Liver (tissue), 3 donors: ENCODE data around the gene TPK1.

Experiments
- CTCF ChIP-seq: fragments of 150-350 bp; IDR thresholded peaks from 2 replicates; pipeline ENCODE4 v1.5.1; 2017; ENCODE audit warnings: improper control_type of control experiment, low read depth, low read length; ENCODE audit not compliant: missing input control
- FOXA1 ChIP-seq: IDR thresholded peaks from 2 replicates; pipeline ENCODE4 v1.6.1; 2016; ENCODE audit warnings: antibody characterized with exemption
- GABPA ChIP-seq, 2 donors: IDR thresholded peaks in 1 of 2; conservative IDR thresholded peaks in 1 of 2; 2 replicates each; pipeline ENCODE4 v1.6.1; 2016; ENCODE audit warnings: antibody characterized with exemption in 2 of 2, mild to moderate bottlenecking in 1 of 2, moderate library complexity in 1 of 2
- RAD21 ChIP-seq, 2 donors: IDR thresholded peaks; 2 replicates each; pipeline ENCODE4 v1.6.1; 2016; ENCODE audit warnings: antibody characterized with exemption in 2 of 2, mild to moderate bottlenecking in 2 of 2
- SP1 ChIP-seq: IDR thresholded peaks from 2 replicates; pipeline ENCODE4 v1.6.1; 2018; ENCODE audit warnings: antibody characterized with exemption, mild to moderate bottlenecking
- TAF1 ChIP-seq: conservative IDR thresholded peaks from 2 replicates; pipeline ENCODE4 v1.6.1; 2016; ENCODE audit warnings: antibody characterized with exemption, mild to moderate bottlenecking
- TF ChIP-seq, protein P1 (sequence below): IDR thresholded peaks from 2 replicates; pipeline ENCODE4 v1.6.1; 2016; ENCODE audit warnings: antibody characterized with exemption
- TF ChIP-seq, protein P2 (sequence below): IDR thresholded peaks from 2 replicates; pipeline ENCODE4 v1.6.1; 2016; ENCODE audit warnings: antibody characterized with exemption, mild to moderate bottlenecking
- TF ChIP-seq, protein P3 (sequence below): IDR thresholded peaks from 2 replicates; pipeline ENCODE4 v1.6.1; 2016; ENCODE audit warnings: antibody characterized with exemption
- TF ChIP-seq, protein P4 (sequence below): IDR thresholded peaks from 2 replicates; pipeline ENCODE4 v1.6.1; 2016; ENCODE audit warnings: antibody characterized with exemption
- donor health status: healthy.
- donor health status: healthy.

GRCh38 chr7:144508702-144509101, 327.2 kb downstream of the TPK1 start:
- TF ChIP-seq CTCF (no peak), TAF1 (no peak), FOXA1 (no peak), GABPA (IDR thresholded peaks at IDR 0.05 in 1 of 2, conservative IDR thresholded peaks at IDR 0.05 in 1 of 2) (no peak), SP1 (no peak), RAD21 (IDR thresholded peaks at IDR 0.05) (no peak)
- TF ChIP-seq, protein P1, sequence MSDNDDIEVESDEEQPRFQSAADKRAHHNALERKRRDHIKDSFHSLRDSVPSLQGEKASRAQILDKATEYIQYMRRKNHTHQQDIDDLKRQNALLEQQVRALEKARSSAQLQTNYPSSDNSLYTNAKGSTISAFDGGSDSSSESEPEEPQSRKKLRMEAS: no peak
- TF ChIP-seq, protein P2, sequence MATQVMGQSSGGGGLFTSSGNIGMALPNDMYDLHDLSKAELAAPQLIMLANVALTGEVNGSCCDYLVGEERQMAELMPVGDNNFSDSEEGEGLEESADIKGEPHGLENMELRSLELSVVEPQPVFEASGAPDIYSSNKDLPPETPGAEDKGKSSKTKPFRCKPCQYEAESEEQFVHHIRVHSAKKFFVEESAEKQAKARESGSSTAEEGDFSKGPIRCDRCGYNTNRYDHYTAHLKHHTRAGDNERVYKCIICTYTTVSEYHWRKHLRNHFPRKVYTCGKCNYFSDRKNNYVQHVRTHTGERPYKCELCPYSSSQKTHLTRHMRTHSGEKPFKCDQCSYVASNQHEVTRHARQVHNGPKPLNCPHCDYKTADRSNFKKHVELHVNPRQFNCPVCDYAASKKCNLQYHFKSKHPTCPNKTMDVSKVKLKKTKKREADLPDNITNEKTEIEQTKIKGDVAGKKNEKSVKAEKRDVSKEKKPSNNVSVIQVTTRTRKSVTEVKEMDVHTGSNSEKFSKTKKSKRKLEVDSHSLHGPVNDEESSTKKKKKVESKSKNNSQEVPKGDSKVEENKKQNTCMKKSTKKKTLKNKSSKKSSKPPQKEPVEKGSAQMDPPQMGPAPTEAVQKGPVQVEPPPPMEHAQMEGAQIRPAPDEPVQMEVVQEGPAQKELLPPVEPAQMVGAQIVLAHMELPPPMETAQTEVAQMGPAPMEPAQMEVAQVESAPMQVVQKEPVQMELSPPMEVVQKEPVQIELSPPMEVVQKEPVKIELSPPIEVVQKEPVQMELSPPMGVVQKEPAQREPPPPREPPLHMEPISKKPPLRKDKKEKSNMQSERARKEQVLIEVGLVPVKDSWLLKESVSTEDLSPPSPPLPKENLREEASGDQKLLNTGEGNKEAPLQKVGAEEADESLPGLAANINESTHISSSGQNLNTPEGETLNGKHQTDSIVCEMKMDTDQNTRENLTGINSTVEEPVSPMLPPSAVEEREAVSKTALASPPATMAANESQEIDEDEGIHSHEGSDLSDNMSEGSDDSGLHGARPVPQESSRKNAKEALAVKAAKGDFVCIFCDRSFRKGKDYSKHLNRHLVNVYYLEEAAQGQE: no peak
- TF ChIP-seq, protein P3, sequence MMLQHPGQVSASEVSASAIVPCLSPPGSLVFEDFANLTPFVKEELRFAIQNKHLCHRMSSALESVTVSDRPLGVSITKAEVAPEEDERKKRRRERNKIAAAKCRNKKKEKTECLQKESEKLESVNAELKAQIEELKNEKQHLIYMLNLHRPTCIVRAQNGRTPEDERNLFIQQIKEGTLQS: no peak
- TF ChIP-seq, protein P4, sequence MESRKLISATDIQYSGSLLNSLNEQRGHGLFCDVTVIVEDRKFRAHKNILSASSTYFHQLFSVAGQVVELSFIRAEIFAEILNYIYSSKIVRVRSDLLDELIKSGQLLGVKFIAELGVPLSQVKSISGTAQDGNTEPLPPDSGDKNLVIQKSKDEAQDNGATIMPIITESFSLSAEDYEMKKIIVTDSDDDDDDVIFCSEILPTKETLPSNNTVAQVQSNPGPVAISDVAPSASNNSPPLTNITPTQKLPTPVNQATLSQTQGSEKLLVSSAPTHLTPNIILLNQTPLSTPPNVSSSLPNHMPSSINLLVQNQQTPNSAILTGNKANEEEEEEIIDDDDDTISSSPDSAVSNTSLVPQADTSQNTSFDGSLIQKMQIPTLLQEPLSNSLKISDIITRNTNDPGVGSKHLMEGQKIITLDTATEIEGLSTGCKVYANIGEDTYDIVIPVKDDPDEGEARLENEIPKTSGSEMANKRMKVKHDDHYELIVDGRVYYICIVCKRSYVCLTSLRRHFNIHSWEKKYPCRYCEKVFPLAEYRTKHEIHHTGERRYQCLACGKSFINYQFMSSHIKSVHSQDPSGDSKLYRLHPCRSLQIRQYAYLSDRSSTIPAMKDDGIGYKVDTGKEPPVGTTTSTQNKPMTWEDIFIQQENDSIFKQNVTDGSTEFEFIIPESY: no peak
